Left hindlimb (tissue), 1 donor: Measurements from ENCODE around the gene SKOR1.

Source experiments
- DNase-seq: peaks from one replicate; pipeline ENCODE4 v3.0.0-alpha.2; 2018

Gene SKOR1

GRCh38 chr15:67820122-67820991 is 5.0 kb upstream of the SKOR1 start:
- DNase-seq = peak; percentile 24

DNA sequence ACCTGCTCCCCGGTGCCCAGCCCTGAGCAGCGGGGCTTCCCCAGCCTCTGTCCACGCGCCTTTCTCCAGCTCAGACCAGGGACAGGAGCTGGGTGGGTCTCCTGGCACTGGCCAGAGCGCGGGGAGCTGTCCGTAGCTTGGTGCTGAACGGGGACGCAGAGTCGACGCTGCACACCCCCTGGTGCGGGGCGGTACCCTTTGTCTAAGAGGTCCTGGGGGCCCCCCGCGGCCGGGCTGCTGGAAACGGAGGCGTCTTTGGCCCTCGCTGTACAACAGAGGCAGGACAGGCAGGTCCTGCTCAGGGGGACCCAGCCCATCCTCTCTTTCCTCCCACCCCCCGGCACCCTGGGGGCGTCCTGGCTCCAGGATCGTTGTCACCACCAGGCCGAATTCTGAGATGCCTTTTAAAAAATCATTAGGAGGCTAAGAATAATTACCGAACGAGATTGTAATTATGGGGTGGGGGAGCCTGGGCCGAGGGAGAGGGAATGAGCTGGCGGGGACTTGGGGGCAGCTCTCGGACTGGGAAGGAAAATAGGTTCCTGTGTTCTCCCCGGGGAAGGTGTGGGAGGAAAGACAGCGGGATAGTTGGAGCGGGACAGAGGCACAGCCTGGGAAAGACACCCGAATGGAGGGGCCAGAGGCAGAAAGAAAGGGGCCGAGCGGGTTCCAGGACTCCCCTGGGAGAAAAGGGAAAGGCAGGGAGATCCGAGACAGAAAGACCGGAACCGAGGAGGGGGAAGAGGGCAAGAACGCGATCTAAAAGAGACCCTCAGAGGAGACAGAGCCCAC is 4.1 kb upstream of the SKOR1 start:
- peak; percentile 80 for DNase-seq

GRCh38 chr15:67821784-67822440 is 3.4 kb upstream of the SKOR1 start:
- DNase-seq = no peak

GRCh38 chr15:67822537-67823313 is 2.6 kb upstream of the SKOR1 start:
- no peak for DNase-seq

DNA sequence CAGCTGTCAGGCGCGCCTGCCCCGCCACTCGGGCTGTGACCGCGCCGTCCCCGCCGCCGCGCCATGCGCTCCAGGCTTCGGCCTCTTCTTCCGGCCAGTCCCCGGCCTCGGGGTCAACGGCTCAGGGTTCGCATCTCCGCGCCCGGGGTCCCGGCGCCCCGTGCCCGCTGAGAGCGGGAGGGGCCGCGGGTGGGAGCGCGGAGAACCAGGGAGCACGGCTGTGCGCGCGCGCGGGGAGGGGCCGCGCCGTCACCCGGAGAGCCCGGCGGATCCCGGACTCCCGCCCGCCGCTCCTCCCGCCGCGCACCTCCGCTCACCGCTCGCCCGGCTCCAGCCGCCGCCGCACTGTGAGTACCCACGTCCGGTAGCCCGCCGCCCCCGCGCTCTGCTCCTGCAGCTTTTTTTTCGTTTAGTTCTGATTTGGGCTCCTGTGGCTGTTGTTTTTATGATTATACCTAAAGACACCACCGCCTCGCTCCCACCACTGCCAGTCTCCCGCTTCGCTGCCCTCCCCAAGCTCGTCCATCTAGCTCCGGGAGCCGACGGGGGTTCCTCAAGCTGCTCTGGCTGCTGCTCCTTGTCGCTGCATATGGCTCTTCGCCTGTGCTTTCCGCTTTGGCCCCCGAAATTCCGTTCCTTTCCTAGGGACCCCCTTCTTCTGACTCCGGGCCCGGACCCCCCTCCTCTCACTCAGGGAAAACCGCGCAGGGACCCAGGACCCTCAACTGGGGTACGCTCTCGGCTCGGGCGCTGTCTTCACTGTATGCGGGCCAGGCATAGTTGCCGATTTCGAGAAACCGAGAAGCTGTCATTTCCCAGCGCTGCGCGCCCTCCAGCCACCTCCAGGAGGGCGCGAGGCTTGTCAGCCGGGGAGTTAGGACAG is 1.8 kb upstream of the SKOR1 start:
- no peak for DNase-seq

DNA sequence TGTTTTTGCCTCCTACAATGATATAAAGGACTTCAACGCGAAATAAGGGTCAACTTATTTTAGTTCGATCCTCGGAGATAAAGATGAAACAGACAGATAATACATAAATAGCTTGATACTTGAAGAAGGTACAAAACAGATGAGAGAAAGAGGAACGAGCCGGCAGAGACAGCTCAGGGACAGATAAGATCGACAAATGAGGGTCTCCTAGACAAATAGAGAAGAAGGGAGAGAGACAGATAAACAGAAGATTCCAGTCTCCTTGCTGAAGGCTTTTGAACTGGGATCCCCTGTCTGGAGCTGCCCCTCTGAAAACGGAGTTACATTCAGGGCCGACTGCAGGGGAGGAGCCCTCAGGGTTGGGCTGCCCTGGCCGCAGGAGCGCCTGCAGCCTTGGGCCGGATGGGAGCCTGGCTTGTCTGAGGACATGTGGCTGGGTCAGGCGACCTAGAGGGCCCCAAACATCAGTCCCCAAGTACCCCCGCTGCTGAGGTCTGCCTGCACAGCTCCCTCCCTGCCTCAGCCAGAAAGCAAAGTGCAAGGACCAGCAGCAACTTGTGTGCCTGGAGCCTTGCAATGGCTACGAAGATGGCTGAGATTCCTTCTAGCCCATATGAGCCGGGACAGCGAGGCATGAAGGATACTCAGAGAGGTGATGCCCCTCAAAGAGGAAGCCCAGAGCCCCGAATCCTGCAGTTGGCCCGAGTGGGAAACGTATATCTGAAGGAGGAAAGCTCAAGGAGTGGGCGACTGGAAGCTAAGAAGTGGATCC is 926 bp upstream of the SKOR1 start:
- no peak for DNase-seq

- peak; percentile 29 for DNase-seq
These were observed 790 bp downstream of the SKOR1 start for GRCh38 chr15:67825881-67826716.

- DNase-seq = no peak
These were observed 1.6 kb downstream of the SKOR1 start for GRCh38 chr15:67826717-67827561.

GRCh38 chr15:67827562-67828277 is 2.4 kb downstream of the SKOR1 start:
- DNase-seq = no peak

DNA sequence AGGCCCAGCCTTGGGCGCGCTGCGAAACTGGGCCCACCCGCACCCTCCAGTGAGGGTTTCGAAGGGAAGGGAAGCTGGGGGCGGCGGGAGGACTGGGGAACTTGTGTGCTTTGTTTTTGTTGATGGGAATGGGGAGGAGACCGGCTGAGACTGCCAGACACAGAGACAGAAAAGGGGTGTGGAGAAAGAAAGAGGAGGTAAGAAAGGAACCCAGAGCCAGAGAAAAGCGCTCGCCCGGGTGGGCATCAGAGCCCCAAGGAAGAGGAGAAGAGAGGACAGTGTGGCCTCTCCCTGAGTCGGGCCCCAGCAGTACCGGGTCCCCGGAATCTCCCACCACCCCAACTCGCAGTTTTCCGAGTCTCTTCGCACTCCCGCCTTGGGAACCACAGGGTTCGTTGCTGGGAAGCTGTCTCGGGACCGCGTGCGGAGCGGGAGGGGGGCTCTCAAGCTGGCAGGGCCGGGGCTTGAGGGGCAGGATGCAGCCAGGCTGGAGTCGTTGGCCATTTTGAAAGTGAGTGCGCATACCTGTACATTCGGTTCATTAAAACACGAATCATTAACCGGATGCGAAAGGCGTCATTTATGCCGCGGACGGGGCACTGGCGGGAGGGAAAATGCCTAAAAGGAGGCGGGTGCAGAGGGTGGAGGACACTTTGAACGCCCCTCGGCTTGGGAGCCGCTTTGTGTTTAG is 3.1 kb downstream of the SKOR1 start:
- DNase-seq = no peak

GRCh38 chr15:67828969-67829646 is 3.8 kb downstream of the SKOR1 start:
- no peak for DNase-seq

DNA sequence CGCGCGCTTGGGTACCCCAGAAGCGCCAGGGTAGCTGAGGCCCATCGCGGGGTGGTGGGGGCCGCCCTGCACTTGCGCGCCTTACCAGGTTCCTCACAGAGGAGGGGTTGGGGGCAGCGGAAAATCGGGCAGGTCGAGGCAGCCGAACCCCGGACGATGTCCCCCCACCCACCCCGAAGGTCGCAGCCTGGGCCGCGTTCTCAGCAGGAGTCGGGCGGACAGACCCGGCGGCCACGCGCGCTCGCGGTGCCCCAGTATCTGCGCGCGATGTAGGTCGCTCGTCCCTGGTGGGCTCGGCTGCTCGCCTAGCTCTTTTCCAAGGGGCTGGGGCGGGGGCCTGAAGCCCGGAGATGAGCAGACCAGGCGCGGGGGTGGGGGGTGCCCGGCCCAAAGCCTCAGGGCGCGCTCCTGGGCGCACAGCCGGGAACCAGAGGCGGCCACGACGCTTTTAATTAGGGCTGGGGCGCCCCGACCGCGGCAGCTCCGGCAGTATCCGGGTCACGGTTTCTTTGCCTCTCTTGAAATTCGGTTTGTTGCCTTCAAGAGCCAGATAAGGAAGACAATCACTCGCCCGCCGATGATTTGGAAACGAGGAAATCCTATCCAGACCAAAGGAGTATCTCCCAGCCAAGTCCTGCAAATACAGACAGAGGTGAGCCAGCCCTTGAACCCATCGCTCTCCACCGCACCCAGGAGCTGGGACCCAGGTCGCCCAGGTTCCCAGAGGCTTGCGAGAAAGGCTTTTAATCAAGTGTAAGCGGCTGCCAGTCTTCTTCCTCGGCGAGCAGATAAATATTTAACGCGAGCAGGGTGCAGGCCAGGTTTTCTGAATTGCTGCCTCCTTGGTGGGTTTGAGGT is 4.6 kb downstream of the SKOR1 start:
- DNase-seq = no peak

GRCh38 chr15:67831363-67831762 is 6.1 kb downstream of the SKOR1 start:
- no peak for DNase-seq

- DNase-seq = no peak
These were observed 6.8 kb downstream of the SKOR1 start for GRCh38 chr15:67832031-67832551.

- DNase-seq = no peak
These were observed 7.8 kb downstream of the SKOR1 start for GRCh38 chr15:67832897-67833709.
